Body of pancreas (tissue), 4 donors: ENCODE measurements around the gene SPZ1.

Source experiments
- POLR2A ChIP-seq, 3 donors: fragments of 450-650 bp; IDR thresholded peaks; one replicate each; pipeline ENCODE4 v1.6.1; 2016; ENCODE audit warnings: antibody characterized with exemption in 3 of 3, mild to moderate bottlenecking in 2 of 3
- TF ChIP-seq, protein P1 (sequence below), 7 experiments: fragments of 450-650 bp in 4 of 7; fragments of 200-600 bp in 3 of 7; sonication (generic) in 3 of 7; IDR thresholded peaks; one replicate each; pipeline ENCODE4 v1.5.1; 2016 to 2019; ENCODE audit warnings: antibody characterized with exemption in 7 of 7

GRCh38 chr5:80300125-80300524 lies 19.7 kb upstream of the SPZ1 start:
- TF ChIP-seq, protein P1, sequence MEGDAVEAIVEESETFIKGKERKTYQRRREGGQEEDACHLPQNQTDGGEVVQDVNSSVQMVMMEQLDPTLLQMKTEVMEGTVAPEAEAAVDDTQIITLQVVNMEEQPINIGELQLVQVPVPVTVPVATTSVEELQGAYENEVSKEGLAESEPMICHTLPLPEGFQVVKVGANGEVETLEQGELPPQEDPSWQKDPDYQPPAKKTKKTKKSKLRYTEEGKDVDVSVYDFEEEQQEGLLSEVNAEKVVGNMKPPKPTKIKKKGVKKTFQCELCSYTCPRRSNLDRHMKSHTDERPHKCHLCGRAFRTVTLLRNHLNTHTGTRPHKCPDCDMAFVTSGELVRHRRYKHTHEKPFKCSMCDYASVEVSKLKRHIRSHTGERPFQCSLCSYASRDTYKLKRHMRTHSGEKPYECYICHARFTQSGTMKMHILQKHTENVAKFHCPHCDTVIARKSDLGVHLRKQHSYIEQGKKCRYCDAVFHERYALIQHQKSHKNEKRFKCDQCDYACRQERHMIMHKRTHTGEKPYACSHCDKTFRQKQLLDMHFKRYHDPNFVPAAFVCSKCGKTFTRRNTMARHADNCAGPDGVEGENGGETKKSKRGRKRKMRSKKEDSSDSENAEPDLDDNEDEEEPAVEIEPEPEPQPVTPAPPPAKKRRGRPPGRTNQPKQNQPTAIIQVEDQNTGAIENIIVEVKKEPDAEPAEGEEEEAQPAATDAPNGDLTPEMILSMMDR (IDR thresholded peaks at IDR 0.05): no peak
- no peak for TF ChIP-seq POLR2A (IDR thresholded peaks at IDR 0.05)
